ENCODE measurements around the gene CRTAC1.
A peak's percentile ranks its signal among the peaks of the same experiment; 100 is the strongest.

The CRTAC1 gene

GRCh38 chr10:97883092-97883485, 147.3 kb downstream of the CRTAC1 start:
- H3K4me3 ChIP-seq (ENCODE audit: low read depth, low read length), result no peak overlapping the region
- TF ChIP-seq CTCF (conservative IDR thresholded peaks at IDR 0.05; ENCODE audit: low read depth, low read length), result no peak
- no peak for DNase-seq (ENCODE audit: low read depth)

- no peak overlapping the region for H3K4me3 ChIP-seq (ENCODE audit: low read depth, low read length)
- no peak for TF ChIP-seq CTCF (conservative IDR thresholded peaks at IDR 0.05; ENCODE audit: low read depth, low read length)
- DNase-seq (ENCODE audit: low read depth), result peak; percentile 30
Observed at GRCh38 chr10:97882142-97883091, 148.0 kb downstream of the CRTAC1 start.

GRCh38 chr10:97880109-97880508, 150.3 kb downstream of the CRTAC1 start:
- no peak for TF ChIP-seq CTCF (conservative IDR thresholded peaks at IDR 0.05; ENCODE audit: low read depth, low read length)
- no peak for DNase-seq (ENCODE audit: low read depth)
- no peak overlapping the region for H3K4me3 ChIP-seq (ENCODE audit: low read depth, low read length)

GRCh38 chr10:97879241-97879640, 151.2 kb downstream of the CRTAC1 start:
- no peak for TF ChIP-seq CTCF (conservative IDR thresholded peaks at IDR 0.05; ENCODE audit: low read depth, low read length)
- no peak for DNase-seq (ENCODE audit: low read depth)
- no peak overlapping the region for H3K4me3 ChIP-seq (ENCODE audit: low read depth, low read length)

- no peak for TF ChIP-seq CTCF (conservative IDR thresholded peaks at IDR 0.05; ENCODE audit: low read depth, low read length)
- DNase-seq (ENCODE audit: low read depth), result no peak
- H3K4me3 ChIP-seq (ENCODE audit: low read depth, low read length), result no peak overlapping the region
Observed at GRCh38 chr10:97876402-97876801, 154.0 kb downstream of the CRTAC1 start.

- no peak for DNase-seq (ENCODE audit: low read depth)
- H3K4me3 ChIP-seq (ENCODE audit: low read depth, low read length), result no peak overlapping the region
- no peak for TF ChIP-seq CTCF (conservative IDR thresholded peaks at IDR 0.05; ENCODE audit: low read depth, low read length)
Observed at GRCh38 chr10:97875391-97875790, 155.0 kb downstream of the CRTAC1 start.

- TF ChIP-seq CTCF (conservative IDR thresholded peaks at IDR 0.05; ENCODE audit: low read depth, low read length), result no peak
- DNase-seq (ENCODE audit: low read depth), result no peak
- no peak overlapping the region for H3K4me3 ChIP-seq (ENCODE audit: low read depth, low read length)
Observed at GRCh38 chr10:97874332-97874731, 156.1 kb downstream of the CRTAC1 start.
